Epithelial cell of proximal tubule (primary cell): Measurements from ENCODE around the gene INO80. TPM values are rescaled to one million over a fixed set of nuclear protein-coding genes. Genes with fewer than 3 reads are reported as not detected.
"Not testable (repeated sequence)": the region's sequence is repeated elsewhere in the genome, so short reads cannot be mapped to it uniquely, and the experiment has no call there.

Experiments
- DNase-seq: peaks from one replicate; pipeline ENCODE4 v3.0.0-alpha.2; 2011; ENCODE audit warnings: low read depth
- H3K4me3 ChIP-seq: 2 replicates; pipeline ENCODE4 v1.5.1; 2011; ENCODE audit warnings: low read depth, mild to moderate bottlenecking, low read length
- total RNA-seq: library from RNA; depleted of rRNA; stranded (reverse); fragments of >200 nt; gene quantifications from 2 replicates; pipeline ENCODE4 v1.2.3, GENCODE V29; 2015
- TF ChIP-seq, protein P1 (sequence below): conservative IDR thresholded peaks from 2 replicates; pipeline ENCODE4 v1.5.1; 2012; ENCODE audit warnings: low read depth, mild to moderate bottlenecking, low read length

INO80 gene
- total RNA-seq, 1 donor from 2014 or later, result 33.8 TPM

DNA sequence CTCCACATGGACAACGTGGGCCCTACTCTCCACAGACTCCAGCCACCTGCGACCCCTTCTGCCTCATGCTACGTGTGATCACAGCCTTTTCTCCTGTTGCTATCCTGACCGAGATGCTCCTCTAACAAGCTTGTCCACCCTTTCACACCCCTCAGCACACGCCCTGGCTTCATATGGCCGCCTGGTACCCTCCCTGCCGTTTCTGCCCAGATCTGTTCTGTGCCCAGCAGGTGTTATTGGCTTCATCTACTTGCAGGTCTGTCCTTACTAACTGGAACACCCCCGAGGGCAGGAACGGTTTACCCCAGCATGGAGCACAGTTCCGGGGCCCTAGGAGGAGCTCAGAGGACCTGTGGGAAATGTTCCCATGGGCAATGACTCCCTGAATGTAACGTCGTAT is 152.9 kb downstream of the INO80 start:
- no peak overlapping the region for H3K4me3 ChIP-seq
- no peak for DNase-seq
- TF ChIP-seq, protein P1, sequence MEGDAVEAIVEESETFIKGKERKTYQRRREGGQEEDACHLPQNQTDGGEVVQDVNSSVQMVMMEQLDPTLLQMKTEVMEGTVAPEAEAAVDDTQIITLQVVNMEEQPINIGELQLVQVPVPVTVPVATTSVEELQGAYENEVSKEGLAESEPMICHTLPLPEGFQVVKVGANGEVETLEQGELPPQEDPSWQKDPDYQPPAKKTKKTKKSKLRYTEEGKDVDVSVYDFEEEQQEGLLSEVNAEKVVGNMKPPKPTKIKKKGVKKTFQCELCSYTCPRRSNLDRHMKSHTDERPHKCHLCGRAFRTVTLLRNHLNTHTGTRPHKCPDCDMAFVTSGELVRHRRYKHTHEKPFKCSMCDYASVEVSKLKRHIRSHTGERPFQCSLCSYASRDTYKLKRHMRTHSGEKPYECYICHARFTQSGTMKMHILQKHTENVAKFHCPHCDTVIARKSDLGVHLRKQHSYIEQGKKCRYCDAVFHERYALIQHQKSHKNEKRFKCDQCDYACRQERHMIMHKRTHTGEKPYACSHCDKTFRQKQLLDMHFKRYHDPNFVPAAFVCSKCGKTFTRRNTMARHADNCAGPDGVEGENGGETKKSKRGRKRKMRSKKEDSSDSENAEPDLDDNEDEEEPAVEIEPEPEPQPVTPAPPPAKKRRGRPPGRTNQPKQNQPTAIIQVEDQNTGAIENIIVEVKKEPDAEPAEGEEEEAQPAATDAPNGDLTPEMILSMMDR, result no peak

DNA sequence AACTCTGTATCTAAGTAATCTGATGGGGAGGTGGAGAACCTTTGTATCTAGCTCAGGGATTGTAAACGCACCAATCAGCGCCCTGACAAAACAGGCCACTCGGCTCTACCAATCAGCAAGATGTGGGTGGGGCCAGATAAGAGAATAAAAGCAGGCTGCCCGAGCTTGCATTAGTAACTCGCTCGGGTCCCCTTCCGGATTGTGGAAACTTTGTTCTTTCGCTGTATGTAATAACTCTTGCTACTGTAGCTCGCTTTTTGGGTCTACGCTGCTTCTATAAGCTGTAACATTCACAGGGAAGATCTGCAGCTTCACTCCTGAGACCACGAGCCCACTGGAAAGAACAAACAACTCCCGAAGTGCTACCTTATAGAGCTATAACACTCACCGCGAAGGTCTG is 153.8 kb downstream of the INO80 start:
- not testable (repeated sequence) for DNase-seq, H3K4me3 ChIP-seq

DNA sequence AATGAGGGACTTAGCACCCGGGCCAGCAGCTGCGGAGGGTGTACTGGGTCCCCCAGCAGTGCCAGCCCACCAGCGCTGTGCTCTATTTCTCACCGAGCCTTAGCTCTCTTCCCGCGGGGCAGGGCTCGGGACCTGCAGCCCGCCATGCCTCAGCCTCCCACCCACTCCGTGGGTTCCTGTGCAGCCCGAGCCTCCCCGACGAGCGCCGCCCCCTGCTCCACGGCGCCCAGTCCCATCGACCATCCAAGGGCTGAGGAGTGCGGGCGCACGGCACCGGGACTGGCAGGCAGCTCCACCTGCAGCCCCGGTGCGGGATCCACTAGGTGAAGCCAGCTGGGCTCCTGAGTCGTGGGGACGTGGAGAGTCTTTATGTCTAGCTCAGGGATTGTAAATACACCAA is 154.3 kb downstream of the INO80 start:
- not testable (repeated sequence) for DNase-seq, H3K4me3 ChIP-seq

DNA sequence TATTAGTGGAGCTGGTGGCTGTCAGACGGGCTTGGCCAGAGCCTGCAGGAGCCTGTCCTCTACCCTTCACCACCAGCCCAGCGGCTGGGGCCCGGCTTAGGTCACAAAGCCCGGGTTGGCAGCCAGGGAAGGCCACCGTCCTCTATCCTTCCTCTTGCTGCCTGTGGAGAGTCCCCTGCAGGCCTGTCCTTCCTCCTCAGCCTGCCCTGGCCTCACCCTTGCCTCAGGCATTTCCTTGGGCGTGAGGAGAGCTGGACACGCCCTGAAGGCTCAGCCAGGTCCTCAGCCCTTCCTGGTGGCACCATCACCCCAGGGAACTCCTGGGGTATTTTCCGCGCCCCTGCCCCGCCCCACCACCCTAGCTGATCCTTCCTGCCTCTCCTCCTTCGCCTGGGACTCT is 155.2 kb downstream of the INO80 start:
- TF ChIP-seq, protein P1, result no peak
- H3K4me3 ChIP-seq, result no peak overlapping the region
- no peak for DNase-seq

DNA sequence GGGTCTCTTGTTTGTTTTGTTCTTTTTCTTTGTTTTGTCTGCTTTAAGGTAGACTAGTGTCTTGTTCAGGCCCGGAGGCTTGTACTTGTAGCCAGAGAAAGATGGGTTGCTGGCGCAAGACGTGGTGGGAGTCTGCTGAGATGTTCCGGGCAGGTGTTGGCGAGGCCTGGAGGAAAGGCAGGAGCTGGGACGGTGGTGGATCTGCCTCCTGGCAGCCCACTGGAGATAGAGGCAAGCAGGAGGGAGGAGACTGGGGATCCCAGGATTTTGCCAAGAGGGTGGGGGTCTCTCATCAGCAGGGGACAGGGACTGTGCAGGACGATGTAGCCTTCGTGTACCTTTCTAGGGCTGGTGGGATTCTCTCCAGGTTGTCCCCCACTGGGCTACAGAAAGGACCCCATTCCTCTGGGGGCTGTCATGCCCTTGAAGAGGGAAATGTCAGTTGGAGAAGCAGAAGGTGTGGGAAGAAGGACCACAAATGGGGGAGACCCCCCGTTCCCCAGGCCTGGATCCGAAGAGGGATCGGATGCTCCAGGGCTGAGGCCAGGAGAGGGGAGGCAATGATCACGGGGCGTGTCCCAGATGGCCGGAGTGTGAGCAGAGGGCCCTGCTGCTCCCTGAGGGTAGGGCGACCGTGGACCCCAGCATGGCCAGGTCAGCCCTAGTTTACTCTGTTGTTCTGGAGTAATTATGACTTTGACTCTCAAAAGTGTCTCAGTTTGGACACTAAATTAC is 155.8 kb downstream of the INO80 start:
- H3K4me3 ChIP-seq, result no peak overlapping the region
- TF ChIP-seq, protein P1, result no peak
- no peak for DNase-seq

DNA sequence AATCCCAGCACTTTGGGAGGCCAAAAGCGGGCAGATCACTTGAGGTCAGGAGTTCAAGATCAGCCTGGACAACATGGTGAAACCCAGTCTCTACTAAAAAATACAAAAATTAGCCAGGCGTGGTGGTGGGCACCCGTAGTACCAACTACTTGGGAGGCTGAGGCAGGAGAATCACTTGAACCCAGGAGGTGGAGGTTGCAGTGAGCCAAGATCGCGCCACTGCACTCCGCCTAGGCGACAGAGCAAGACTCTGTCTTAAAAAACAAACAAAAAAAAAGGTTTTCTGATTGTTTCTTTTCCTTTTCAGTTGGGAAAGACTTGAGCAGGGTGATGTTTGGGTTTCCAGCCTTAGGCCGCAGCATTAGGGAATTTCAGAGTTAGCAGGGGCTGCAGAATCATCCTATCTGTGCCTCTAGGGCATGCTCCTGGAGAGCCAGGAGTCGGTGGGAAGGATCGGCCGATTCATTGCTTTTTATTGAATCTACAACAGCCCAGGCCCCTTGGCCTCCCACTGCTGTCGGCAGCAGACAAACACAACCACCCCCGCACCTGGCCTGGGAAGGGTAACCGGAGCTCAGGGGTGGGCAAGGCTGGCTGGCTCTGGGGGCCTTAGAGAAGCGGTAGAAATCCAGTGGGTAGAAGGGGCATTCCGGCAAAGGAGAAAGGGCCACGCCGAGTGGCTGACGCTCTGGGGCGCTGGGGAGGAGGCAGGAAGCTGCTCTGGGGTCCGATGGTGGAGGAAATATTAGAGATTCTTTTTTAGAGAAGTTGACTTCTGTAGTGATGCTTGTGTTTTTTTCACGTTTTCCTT is 156.5 kb downstream of the INO80 start:
- no peak for DNase-seq
- H3K4me3 ChIP-seq, result no peak overlapping the region
- TF ChIP-seq, protein P1, result no peak

DNA sequence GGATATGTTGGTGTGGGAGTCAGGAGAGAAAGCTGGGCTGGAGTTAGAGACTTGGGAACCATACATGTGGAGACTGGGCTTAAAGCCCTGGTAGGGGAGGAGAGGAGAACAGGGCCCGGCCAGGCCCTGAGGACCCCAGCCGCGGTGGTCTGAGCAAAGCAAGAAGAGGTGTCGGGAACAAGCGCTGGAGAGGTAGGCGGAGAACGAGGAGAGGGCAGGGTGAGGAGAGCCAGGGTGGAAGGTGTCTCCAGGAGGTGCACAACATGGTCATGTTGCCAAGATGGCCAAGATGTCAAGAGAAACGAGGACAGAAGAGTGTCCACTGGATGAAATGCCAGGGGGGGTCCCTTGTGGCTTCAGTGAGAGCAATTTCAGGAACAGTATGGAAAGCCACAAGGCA is 157.4 kb downstream of the INO80 start:
- no peak overlapping the region for H3K4me3 ChIP-seq
- DNase-seq, result no peak
- TF ChIP-seq, protein P1, result no peak

DNA sequence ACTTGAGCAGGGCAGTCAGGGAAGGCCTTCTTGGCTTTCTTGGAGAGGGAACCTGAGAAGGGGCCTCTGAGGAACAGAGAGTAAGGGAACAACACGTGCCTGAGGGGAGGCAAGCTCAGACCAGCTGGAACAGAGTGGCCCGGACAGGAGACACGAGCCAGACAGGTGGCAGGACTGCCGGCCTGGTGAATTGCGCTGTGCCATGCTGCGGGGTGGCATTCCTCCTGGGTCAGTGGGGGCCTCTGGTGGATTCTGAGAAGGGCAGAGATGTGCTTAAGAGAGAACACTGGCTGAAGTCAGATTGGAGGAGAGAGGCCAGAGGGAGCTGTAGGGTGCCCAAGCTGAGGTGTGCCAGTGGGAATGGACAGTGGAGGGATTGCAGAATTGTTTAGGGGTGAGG is 157.9 kb downstream of the INO80 start:
- no peak overlapping the region for H3K4me3 ChIP-seq
- DNase-seq, result no peak
- TF ChIP-seq, protein P1, result no peak
